GM11168 (cell line): ENCODE measurements around the gene SCT.
"Not testable (repeated sequence)": the region's sequence is repeated elsewhere in the genome, so short reads cannot be mapped to it uniquely, and the experiment has no call there.

Source experiments
- in situ Hi-C: fragments of 300-500 bp; cut with MboI; formaldehyde crosslinking; loops from one replicate; pipeline ENCODE4 v1.12.0; 2022; ENCODE audit warnings: low sequenced_read_pairs; ENCODE audit not compliant: unreplicated experiment

SCT gene, protein sequence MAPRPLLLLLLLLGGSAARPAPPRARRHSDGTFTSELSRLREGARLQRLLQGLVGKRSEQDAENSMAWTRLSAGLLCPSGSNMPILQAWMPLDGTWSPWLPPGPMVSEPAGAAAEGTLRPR

DNA sequence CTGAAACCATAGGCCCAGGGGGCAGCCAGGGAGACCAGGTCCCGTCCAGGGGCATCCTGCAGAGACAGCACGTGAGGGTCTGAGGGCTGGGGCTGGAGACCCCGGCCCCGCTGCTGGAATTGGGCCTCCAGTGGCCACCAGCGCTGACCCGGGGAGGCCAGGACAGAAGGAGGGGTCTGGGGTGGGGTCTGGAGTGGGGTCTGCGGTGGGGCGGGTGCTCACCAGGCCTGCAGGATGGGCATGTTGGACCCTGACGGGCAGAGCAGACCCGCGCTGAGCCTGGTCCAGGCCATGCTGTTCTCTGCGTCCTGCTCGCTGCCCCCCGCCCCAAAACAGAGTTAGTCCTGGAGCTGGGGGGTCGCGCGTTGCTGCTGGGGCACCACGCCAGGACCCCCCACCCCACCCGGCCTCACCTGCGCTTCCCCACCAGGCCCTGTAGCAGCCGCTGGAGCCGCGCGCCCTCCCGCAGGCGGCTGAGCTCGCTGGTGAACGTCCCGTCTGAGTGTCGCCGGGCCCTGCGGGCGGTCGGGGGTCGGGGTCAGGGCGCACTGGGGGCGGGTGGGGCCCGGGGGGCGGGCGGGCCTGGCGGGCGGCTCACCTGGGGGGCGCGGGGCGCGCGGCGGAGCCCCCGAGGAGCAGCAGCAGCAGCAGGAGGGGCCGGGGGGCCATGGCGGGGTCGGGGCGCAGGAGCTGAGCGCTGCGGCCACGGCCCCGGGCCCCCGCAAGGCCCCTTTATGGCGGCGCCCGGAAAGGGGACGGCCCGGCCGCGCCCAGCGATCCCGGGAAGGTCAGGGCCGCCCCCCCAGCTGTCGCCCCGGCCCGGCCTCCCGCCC, at the start of gene SCT:
Gene SCT, minus strand, starts transcription at position 707 of the 833 bp plus-strand sequence. Its CDS starts 38 bp downstream, at position 669.
- in situ Hi-C loops, result no loop called here

DNA sequence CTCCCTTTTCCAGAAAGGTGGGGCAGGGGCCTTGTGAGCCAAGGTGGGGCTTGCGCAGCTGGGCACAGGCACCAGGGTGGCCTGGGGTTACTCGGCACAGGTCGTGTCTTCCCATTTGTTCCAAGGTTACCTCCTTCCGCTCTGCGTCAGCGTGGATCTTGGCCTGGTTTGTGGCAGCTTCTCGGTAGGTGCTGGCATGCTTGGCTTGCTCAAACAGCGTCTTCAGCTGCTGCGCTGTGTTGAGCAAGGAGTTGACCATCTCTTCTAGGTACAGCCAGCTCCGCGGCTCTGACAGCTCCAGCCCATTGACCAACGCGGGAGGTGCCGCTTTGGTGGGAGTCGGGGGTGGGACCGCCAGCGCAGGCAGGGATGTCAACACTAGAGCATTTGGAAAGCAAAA, 47.4 kb upstream of the SCT start:
- in situ Hi-C loops, result no loop called here

DNA sequence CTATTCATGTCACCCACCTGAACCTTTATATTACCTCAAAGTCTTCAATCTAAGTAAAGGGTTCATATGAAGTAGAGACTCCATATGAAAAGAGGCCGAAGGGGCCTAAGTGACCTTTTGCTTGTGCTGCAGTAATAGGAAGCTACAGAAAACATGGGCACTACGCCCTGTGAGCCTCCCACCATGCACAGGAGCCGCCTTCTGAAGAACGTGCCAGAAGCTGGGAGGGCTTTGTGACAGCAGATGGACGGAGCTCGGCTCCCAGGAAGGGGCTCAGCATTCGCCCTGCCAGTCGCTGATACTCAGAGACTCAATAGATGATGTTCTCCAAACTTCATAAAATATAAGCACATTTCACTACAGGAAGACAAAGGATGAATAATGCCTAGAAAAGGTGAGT, 46.9 kb upstream of the SCT start:
- in situ Hi-C loops, result no loop called here

DNA sequence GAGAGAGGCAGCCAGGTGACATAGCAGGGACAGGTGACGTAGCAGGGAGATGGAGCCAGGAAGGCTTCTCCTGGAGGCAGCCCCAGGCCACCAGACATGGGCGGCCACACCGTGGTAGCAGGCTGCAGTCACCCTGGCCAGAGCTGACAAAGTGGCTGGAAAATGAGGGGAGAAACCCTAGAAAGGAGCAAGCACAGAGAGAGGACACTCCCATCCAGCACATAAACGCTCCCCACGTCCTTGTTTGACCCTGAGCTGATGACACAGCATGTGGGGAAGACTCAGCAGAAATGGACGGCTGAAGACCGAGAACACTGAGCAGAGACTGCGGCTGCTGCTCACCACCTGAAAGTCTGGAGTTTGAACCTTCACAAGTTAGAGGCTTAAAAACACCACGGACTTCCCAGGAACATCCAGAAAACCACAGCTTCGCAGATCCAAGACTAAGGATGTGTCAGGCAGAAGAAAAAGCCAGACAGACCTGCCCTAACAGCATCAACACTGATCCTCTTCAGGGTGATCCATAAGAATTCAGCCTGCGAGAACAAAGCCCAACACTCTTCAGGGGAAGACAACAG, 38.8 kb upstream of the SCT start:
- in situ Hi-C loops, result loop anchor here (5.0 kb wide), 1 partner anchor 63 kb away; no protein-coding TSS in a partner anchor

DNA sequence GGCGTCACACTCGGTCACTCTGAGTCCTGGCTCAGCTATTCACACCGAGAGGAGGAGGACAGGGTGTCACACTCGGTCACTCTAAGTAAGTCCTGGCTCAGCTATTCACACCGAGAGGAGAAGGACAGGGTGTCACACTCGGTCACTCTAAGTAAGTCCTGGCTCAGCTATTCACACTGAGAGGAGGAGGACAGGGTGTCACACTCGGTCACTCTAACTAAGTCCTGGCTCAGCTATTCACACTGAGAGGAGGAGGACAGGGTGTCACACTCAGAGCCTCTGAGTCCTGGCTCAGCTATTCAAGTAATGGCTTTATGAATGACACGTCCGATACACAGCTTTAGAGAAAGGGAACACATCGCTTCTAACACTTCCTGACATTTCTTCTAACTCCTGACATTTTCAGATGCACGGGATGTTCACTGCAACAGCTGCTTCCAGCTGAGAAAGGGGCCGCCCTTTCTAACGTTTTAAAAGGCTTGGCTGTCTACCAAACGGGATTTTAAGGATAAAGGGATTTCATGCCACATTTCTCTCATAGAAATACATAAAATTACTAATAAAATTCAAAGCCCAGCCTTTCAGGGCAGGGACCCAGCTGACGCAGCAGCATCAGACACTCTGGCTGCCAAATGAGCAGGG, 38.2 kb upstream of the SCT start:
- in situ Hi-C loops, result loop anchor here (5.0 kb wide), 1 partner anchor 63 kb away; no protein-coding TSS in a partner anchor

DNA sequence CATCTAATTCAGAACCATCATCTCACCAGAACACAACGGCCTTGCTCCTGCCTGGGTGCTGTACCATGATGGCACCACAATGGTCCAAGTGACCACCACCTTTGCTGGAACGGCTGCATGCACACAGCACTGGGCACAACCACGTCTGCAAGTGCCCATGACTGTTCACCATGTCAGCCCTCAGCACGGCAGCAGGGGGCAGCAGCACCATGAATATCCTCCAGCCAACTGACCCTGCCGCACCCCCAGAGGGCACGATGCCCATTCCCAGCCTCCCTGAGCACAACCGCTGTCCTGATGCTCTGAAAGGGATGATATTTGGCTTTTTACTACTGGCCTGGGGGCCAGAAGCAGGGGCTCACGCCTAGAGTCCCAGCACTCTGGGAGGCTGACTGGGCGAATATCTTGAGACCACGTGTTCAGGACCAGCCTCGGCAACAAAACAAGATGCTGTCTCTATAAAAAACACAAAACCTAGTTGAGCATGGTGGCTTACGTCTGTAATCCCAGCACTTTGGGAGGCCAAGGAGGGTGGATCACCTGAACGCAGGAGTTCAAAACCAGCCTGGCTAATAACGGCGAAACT, 35.8 kb upstream of the SCT start:
- in situ Hi-C loops, result no loop called here

DNA sequence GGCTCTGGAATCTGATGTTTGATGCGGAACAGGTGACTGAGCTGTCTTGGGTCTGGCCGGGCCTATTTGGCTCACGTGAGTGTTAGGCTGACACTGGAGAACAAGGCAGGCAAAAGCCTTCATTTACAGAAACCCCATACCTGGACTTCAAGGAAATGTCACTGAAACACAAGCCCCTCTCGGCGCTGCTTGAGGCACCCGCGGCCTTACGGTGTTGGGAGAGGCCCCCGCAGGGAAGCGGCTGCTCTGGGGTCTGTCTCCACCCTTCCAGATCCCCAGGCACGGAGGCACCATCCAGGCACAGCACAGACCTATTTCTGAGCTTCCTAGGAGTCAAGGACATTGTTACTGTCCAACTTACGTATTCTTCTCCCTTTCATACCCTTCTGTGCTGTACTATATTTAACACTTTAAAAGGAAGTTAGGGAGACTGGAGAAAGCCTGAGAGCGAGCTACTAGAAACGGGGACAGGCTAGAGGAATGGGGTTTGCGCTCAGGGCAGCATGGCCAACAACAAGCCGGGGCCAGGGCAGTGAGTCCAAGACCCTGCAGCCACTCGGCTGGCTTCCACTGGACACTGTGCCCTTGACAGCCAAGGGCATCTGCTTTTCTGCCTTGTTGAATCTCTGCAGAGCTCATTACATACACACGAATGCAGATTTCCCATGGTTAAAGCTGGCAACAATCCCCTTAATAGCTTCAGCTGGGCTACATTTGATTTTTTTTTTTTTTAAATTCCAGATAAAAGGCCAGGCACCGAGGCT, 33.9 kb upstream of the SCT start:
- in situ Hi-C loops, result no loop called here

DNA sequence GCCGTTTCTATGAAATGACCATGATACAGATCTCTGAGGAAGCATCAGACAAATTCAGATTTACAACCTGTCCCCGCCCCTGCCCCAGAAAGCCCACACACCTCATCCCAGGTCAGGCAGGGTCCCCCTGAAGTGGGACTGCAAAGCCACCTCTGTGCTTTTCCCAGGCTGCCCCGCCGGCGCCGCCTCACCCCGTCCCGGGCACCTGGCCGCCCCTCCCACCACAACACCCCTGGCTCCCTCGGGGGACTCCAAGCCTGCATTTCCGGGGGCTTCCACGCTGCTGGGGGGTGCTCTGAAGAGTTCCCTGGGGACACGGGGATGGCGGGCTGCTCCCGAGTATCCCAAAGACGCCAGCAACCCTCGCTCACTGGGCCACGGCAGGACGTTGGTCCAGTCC, 33.3 kb upstream of the SCT start:
- in situ Hi-C loops, result no loop called here

DNA sequence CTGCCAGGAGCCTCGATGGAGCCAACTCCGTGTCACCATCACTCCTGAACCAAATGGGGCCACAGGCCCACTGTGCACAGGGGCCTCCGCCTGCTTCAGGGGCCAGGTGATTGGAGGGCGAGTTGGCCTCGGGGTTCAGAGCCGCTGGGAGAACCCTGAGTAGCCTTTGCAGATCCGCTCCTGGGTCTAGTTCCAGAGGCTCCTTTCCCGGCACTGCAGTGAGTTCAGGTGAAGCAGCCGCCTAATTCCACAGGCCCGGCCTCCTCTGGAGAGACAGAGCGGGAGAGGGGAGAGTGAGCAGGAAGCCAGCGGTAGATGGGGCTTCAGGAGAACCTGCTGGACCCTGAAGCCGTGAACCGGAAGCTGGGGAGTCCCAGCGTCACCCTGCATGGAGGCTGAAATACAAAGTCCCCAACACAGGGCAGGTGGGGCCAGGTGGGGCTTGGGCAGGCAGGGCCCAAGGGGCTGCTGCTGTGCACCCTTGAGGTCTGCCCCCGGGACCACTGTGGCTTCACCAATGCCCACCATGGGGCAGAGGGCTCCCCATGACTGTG, 32.6 kb upstream of the SCT start:
- in situ Hi-C loops, result no loop called here

DNA sequence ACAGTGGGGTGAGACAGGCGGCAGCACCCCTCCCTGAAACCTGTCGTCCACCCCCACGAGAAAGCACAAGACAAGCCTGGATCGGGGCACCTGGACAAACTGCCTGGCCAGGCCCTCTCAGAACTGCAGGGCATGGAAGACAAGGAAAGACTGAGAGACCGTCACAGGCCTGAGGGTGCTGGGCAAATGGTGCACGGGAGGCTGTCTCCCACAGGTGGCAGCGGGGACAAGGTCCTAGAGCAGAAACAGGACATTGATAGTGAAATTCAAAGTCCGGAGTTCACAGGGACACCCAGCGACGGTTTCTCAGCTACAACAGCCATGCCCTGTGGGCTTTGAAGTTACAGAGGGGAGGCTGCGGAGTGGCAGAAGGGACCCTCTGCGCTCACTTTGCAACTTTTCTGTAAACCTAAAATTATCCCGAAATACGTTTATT, 30.7 kb upstream of the SCT start:
- in situ Hi-C loops, result no loop called here

DNA sequence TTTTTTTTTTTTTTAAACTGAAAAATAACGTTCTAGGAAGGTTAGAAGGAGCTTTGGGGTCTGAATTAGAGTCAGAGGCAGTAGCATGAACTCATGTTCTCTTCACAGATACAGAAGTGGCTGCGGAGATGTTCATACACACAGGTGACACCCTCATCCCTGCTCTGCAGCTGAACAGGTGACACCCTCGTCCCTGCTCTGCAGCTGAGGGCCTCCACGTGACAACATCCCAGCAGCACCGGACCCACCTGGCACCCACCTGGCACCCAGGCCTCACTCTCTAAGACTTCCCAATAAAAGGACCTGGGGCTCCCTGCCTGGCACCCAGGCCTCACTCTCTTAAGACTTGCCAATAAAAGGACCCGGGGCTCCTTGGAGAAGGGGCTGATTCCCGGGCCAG, 29.9 kb upstream of the SCT start:
- in situ Hi-C loops, result no loop called here

DNA sequence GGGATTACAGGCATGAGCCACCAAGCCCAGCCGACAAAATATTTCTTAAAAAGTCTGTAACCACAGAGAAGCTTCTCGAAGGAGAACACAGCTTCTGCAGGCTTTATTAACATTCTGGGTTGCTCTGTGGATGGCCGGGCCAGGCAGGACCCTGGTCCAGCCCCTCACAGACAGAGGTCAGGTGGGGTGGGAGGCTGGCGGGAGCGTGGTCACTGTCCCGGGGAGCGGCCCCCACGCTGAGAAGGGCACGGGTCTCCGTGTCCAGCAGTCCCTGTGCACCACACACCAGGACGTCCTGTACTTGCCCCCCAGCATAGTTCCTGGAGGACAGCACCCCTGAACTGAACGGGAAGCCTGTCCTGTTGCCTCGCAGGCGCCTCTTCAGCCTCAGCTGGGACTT, 29.4 kb upstream of the SCT start:
- in situ Hi-C loops, result no loop called here

DNA sequence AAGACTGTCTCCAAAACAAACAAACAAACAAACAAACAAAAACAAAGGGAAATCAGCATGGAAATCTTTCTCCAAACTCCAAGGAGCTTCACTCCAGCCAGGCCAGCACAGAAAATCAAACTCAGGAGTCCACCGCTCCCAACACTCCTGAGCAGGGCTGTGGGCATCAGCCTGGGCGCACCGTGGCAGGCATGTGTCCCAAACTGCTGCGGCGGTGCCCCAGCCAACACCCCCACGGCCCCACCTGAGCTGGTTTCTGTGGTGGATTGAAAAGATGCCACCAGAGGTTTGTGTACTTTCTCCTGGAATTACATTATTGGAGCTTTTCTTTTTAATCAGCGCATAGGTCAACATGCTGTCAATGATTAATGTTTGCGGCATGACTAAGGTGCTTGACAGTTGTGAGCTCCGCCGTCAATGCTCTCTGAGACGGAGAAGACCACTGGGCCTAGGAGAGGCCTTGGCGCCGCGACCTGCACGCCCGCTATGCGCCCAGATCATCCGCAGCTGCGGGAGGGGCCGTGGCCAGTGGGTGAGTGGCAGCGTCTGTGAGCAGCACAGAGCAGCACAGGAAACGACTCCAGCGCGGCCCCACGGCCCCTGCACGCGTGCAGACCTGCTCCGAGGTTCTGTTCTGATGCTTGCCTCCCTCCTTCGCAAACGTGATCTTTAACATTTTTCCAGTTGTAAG, 28.2 kb upstream of the SCT start:
- in situ Hi-C loops, result no loop called here

DNA sequence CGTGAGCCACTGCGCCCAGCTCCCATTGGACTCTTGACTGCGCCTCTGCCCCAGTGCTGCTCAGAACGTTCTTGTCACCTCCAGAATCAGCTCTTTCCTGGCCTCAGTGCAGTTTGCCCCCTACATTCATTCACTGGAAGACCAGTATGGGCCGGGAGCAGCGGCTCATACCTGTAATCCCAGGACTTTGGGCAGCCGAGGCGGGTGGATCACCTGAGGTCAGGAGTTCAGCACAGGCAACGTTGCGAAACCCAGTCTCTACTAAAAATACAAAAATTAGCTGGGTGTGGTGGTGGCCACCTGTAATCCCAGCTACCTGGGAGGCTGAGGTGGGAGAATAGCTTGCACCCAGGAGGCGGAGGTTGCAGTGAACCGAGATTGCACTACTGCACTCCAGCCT, 27.5 kb upstream of the SCT start:
- in situ Hi-C loops, result not testable (repeated sequence)

DNA sequence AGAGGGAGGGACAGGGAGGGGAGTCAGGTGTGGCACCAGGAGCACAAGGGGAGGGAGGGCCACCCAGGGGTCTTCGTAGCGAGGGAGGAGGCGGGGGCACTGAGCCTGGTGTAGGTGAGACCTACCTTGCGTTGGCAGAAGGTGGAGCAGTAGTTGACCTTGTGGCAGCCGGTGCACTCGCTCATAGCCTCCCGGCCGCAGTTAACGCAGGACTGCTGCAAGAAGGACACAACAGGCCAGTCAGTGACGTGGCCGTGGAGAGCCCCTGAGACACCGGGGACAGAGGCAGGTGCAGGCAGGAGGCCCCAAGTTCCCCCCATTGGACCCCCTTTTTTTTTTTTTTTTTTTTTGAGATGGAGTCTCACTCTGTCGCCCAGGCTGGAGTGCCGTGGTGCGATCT, 26.9 kb upstream of the SCT start:
- in situ Hi-C loops, result no loop called here

DNA sequence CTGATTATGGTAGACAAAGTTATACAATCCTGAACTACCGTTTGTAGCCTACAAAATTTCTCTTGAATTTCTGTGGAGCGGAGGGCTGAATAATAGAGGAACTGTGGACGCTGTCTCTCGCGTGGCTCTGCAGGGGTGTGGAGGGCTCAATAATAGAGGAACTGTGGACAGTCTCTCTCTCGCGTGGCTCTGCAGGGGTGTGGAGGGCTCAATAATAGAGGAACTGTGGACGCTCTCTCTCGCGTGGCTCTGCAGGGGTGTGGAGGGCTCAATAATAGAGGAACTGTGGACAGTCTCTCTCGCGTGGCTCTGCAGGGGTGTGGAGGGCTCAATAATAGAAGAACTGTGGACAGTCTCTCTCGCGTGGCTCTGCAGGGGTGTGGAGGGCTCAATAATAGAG, 26.2 kb upstream of the SCT start:
- in situ Hi-C loops, result not testable (repeated sequence)

DNA sequence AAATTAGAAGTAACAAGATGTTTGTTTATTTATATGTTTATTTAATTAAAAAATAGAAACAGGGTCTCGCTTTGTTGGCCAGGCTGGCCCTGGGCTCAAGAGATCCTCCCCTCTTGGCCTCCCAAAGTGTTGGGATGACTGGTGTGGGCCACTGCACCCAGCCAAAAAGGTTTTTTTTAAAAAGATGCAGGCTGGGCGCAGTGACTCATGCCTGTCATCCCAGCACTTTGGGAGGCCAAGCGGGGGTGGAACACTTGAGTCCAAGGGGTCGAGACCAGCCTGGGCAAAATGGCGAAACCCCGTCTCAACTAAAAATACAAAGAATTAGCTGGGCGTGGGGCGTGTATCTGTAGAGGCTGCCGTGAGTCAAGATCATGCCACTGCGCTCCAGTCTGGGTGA, 23.5 kb upstream of the SCT start:
- in situ Hi-C loops, result no loop called here

DNA sequence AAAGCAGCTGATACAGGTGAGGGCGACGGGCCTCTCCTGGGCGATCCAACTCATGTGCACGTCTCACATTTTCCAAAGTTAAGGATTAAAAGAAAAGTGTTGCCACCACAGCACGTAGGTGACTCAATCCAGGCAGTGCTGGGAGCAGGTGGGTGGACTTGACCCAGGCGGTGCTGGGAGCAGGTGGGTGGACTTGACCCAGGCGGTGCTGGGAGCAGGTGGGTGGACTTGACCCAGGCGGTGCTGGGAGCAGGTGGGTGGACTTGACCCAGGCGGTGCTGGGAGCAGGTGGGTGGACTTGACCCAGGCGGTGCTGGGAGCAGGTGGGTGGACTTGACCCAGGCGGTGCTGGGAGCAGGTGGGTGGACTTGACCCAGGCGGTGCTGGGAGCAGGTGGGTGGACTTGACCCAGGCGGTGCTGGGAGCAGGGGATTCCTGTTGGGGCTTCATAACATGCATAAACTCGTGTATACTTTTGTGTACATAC, 20.7 kb upstream of the SCT start:
- in situ Hi-C loops, result not testable (repeated sequence)

DNA sequence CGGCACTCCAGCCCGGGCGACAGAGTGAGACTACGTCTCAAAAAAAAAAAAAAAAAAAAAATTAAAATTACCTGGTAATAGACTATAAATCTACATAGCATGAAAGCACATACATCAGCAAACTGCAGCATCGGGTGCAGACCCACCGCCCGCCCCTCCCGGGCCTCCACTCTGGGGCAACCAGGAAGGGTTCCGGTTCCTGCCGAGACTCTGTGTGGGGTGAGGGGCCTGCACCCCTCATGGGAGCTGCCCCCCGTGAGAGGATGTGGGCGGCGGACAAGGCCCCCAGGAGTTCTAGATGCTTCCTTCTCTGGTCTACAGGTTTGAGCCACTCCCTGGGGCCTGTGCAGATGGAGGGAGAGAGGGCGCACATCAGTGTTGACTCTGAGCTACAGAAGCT, 19.2 kb upstream of the SCT start:
- in situ Hi-C loops, result no loop called here
